Fibroblast of peridontal ligament (primary cell): ENCODE data around the gene ZNF3.
A peak's percentile ranks its signal among the peaks of the same experiment; 100 is the strongest.

Experiments
- DNase-seq: peaks from one replicate; pipeline ENCODE4 v3.0.0-alpha.2; 2010; ENCODE audit errors: extremely low read depth

The ZNF3 gene

DNA sequence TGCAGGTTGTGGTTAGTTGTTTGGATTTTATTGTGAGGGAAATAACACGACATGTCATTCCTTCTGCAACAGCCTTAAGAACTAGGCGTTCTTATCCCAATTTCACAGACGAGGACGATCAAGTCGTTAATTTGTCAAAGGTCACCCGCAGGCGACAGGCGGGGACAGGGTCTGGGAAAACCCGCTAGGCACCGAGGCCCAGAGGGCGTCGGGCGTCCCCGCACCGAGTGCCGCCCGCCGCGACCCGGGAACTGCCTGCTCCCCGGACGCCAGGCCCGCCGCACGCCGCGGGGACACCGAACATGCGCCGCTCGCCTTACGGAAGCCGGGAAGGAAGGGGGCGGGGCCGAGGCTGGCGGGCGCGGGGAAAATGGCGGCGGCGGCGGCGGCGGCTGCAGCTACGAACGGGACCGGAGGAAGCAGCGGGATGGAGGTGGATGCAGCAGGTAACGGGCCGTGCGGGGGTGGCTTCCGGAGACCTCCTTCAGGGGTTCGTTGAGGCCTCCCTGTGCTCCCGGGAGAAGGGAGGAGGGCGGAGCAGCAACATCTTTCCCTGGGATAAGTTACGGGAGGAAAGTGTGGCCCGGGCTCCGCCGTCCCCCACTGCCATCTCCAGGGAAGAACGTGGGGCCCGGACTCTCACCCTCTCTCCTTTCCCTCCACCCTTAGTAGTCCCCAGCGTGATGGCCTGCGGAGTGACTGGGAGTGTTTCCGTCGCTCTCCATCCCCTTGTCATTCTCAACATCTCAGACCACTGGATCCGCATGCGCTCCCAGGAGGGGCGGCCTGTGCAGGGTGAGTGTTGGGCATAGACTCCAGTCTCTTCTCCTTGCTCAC, 7.3 kb upstream of the ZNF3 start, which contains the start of gene COPS6:
Gene COPS6, plus strand, starts transcription at position 349 of the 837 bp plus-strand sequence. Its CDS starts 22 bp downstream, at position 371.
- peak; percentile 65 for DNase-seq

DNA sequence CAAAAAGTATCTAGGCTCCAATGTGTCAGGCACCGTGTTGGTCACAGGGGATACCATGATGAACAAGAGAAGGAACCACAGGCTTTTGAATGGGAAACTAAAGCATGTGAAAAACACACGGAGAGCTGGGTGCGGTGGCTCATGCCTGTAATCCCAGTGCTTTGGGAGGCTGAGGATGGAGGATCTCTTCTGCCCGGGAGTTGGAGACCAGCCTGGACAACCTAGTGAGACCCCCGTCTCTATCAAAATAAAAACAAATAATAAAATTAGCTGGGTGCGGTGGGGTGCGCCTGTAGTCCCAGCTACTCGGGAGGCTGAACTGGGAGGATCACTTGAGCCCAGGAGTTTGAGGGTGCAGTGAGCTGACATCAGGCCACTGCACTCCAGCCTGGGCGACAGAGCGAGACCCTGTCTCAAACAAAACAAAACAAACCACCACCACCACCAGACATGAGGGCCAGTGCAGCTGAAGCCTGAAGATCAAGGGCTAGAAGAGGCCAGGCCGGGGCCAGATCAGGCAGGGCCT, 6.6 kb upstream of the ZNF3 start:
- no peak for DNase-seq

DNA sequence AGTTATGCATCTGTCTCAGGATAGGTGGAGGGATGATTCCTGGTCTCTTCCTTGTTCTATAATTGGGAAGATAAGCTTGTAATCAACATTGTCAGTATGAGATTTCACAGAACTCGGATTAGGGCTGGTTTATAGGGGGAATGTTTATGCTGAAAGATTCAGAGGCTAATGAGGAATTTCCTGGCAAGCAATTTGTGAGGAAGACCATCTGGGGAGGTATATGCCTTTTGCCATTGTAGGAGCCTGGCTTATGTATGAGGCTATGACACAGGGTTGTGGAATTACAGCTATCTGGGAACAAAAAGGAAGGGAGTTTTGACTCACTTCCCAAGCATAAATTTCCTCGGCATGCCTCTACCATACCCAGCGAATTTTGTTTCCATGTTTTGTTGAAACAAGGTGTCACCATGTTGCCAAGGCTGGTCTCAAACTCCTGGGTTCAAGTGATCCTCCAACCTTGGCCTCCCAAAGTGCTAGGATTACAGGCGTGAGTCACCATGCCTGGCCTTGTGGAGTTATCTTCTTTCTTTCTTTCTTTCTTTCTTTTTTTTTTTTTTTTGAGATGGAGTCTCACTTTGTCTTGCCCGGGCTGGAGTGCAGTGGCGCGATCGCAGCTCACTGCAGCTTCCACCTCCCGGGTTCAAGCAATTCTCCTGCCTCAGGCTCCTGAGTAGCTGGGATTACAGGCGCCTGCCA, 5.7 kb upstream of the ZNF3 start:
- peak; percentile 97 for DNase-seq

DNA sequence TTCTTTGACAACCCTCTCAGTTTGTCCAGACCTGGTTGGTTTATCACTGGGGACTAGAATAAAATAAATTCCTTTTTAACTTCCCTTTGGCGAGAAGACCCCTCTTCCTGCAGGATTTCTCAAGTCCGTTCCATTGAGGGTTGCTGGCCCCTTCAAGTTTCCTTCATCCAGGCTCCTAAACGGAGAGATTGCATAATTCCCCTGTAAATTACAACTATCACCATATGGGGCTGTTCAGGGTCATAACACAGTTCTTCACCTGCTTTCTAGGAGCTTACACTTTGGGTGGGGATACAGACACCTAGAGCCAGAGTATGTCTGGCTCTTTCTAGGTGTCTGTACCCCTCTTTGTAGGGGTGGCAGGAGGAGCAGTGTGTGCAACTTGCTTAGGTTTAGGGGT, 4.0 kb upstream of the ZNF3 start:
- no peak for DNase-seq

DNA sequence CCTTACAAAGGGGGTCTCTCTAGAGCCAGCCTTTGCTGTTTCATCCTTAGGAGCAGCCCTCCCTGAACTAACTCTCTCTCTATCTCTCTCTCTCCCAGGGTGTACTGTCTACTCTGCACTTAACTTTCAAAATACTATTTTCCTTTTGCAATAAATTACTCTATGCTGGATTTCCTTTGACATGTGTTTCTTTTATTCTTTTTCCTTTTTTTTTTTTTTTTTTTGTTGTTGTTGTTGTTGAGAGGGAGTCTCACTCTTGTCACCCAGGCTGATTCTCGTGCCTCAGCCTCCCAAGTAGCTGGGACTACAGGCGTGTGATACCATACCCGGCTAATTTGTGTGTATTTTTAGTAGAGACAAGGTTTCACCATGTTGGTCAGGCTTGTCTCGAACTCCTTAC, 1.5 kb upstream of the ZNF3 start:
- no peak for DNase-seq

DNA sequence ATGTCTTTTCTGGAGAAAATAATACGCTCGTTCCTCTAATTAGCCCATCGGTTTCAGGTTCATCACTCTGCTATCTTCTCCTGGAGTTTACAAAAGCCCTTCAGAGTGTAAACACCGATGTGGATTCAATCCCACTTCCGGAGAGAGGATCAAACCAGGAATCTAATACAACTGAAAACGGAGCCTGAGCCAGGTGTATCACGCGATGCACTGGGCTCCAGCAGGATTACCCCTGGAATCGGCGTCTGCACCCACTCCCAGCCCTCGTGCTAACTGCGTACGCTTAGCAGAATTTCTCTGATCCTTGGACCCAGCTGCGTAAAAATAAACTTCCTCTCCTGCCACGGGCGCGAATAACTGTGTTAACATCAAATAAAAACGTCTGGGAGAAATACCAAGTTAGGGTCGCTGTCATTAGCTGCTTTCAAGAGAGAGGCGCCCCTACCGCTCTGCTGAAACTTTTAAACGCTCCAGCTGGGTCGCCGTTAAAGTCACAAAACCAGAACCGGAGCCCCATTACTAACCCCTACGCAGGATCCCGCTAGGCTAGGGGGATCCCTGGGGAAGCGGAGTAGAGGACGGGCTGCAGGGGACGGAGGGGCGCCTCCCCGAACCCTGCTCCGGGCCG, 502 bp downstream of the ZNF3 start:
- peak; percentile 15 for DNase-seq

DNA sequence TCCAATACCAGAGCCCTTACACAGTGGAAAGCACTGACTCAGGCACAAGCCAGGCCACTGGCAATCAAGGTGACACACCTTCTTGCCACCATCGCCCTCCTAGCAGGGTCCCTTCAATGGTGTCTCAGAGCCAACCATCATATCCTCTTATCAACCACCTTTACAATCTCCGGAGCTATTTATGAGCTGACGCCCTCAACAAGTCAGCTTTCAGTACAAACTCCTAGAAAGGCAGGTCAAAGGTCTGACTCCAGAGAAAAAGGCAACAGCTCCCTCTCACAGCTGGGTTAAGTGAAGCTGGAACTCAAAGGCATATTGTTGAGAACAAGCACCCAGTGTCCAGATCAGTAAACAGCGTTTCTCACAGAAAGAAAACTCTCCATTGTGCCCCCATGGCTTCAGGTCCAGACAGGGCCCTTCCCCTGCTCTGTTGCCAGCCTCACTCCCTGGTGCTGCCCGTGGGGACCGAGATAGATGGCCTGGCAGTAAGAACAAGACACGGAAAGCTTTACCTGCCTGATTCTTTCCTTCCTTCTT, 2.4 kb downstream of the ZNF3 start:
- no peak for DNase-seq

DNA sequence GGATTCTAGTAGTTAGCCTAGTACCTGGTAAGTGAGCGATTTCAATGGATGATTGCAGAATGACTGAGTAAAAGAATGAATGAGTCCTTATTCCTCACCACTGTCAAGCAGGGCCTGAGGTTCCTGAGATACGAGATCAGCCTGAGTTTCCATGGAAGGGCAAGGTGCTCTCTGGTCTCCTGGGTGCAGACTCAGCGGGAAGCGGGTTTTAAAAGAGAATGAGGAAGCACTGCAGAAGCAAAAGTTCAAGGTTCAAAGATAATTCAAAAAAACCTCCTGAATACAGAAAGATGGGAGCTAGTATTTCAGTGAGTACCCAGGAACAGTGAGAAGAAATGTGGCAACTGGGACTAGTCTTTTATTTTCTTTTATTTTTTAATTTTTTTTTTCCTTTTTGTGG, 4.3 kb downstream of the ZNF3 start:
- DNase-seq: no peak

DNA sequence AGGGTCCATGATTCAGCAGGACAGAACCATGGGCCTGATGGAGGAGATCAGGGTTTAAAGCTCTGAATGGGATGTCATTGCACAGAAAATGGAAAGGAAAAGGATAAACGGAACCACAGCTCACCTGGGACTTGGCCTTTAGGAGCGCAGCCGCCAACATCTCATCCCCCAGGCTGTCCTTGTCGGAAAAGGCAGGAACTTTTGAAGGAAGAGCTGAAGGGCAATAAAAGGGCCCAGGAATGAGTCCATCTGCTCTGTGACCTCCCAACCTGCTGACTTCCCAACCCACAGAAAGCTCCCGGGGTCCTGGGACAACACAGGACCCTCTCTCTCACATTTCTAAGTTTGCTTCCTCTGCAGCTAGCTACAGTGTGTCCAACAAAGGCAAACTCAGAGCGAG, 6.1 kb downstream of the ZNF3 start:
- DNase-seq: no peak

DNA sequence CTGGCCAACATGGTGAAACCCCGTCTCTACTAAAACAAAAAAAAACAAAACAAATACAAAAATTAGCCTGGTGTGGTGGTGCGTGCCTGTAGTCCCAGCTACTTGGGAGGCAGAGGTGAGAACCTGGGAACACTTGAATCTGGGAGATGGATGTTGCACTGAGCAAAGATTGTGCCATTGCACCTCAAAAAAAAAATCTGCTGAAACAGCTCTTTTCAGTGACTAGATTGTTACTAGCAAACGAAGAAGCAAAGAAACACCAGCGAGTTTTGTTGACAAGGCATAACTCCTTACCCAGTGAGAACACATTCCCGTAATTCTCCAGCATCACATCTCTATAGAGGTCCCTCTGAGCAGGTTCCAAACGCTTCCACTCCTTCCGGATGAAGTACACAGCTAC, 6.7 kb downstream of the ZNF3 start:
- DNase-seq: no peak

DNA sequence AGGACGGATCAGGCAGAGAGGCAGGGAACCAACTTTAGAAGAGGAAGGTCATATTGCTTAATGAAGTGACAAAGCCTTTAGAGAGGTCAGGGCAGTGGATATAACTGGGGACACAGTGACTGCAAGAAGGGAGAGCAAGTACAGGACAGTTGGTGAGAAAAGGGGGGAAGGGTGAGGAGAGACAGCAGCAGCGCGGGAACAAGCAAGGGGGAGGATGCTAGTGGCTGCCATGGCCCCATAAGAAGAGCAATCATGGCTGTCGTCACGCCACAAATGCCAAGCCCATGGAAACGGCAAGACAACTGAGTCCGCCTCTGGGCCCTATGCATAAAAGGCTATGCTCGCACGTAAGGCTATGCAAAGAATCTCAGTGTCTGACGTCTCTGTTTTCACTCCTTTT, 9.1 kb downstream of the ZNF3 start:
- no peak for DNase-seq

DNA sequence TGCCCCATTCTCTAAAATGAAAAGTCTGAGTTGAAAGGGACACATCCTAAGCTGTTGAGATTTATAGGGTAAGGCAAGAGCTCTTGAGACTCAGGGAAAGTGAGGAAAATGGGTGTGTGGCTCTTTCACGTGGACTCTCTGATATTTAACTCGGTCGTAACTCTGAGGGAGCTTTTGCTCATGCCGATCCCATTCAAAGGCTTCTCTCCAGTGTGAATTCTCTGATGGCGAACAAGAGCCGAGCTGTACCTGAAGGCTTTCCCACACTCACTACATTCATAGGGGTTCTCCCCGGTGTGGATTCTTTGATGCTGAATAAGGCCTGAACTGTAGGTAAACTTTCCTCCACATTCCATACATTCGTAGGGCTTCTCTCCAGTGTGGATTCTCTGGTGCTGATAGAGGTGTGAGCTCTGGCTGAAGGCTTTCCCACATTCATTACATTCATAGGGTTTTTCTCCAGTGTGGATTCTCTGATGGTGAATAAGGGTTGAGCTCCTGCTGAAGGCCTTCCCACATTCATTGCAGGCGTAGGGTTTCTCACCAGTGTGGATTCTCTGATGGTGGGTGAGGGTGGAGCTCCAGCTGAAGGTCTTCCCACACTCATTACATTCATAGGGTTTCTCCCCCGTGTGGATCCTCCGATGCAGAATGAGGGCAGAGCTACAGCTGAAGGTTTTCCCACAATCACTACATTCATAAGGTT, 10.4 kb downstream of the ZNF3 start:
- no peak for DNase-seq

DNA sequence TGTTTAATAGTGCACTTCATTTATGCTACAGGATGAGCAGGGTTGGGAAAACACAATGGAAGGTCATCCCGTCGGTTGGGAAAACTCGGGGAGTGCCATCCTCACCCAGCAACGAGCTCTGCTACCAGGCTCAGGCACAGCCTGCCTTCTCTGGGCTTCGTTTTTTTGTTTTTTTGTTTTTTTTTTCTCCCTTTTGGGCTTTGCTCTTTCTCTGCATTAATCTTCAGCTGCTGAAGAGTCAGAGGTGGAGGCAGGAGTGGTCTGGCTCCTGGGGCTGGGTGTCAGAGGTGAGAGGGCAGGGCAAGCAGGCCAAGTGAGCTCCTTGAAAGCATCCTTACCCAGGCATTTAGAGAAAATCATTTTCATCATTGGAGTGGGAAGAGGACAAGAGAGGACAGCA, 11.5 kb downstream of the ZNF3 start:
- DNase-seq: no peak

DNA sequence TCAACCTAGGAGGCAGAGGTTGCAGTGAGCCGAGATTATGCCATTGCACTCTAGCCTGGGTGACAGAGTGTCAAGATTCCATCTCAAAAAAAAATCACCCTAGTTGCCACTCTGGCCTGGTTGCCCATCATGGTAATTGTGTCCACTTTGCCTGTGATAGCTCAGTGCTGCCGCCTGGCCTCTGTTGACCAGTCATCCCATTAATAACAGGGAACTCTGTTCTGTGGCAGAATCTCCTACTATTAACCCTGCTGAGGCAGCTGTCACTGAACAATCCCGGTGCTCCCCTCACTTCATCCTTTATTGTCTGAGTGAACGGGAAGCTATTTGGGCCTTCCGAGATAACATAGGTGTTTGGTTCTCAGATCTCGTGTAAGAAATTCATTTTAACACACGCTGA, 14.6 kb downstream of the ZNF3 start:
- no peak for DNase-seq

DNA sequence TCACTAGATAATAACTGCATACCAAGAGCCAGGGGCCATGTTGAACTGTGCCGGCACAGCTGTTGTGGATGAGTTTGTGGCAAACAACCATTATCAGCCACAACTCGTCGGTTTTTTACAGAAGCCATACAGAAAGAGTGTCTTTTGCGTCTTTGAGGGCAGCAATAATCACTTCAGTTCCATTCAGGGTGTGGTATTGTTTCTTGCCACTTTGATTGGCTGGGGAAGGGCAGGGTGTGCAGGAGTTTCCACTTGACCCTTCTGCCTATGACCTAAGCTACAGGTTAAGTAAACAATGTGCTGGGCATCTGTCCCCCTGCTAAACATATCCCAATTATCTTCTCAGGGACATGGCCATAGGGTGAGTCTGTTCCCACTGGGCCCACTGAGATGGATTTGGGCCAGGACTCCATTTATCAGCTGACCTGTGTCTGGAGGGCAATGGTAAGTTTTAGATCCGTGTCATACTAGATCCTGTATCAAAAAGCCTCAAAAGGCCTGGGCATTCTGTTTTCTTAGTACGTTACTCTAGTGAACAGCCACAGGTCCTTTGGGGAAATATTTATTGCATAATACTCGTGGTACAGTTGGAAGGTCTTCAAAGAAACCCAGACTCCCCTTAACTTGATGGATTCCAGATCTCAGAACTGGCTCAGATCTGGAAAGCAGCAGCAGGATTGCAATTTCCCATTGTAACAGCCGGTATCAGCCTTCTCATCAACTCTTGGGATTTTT, 15.9 kb downstream of the ZNF3 start:
- DNase-seq: peak; percentile 98

DNA sequence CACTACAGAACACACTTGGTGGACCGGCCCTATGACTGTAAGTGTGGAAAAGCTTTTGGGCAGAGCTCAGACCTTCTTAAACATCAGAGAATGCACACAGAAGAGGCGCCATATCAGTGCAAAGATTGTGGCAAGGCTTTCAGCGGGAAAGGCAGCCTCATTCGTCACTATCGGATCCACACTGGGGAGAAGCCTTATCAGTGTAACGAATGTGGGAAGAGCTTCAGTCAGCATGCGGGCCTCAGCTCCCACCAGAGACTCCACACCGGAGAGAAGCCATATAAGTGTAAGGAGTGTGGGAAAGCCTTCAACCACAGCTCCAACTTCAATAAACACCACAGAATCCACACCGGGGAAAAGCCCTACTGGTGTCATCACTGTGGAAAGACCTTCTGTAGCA, 17.4 kb downstream of the ZNF3 start:
- DNase-seq: no peak

DNA sequence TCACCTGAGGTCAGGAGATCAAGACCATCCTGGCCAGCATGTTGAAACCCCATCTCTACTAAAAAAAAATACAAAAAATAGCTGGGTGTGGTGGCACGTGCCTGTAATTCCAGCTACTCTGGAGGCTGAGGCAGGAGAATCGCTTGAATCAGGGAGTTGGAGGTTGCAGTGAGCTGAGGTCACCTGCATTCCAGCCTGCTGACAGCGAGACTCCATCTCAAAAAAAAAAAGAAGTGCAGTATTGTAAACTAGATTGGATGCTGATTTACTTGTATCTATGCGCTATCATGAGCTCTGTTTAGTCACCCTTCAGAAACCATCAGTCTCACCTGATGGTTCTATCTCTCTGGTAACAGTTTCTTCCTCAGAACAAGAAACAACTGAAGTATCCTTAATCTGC, 18.1 kb downstream of the ZNF3 start:
- DNase-seq: no peak

DNA sequence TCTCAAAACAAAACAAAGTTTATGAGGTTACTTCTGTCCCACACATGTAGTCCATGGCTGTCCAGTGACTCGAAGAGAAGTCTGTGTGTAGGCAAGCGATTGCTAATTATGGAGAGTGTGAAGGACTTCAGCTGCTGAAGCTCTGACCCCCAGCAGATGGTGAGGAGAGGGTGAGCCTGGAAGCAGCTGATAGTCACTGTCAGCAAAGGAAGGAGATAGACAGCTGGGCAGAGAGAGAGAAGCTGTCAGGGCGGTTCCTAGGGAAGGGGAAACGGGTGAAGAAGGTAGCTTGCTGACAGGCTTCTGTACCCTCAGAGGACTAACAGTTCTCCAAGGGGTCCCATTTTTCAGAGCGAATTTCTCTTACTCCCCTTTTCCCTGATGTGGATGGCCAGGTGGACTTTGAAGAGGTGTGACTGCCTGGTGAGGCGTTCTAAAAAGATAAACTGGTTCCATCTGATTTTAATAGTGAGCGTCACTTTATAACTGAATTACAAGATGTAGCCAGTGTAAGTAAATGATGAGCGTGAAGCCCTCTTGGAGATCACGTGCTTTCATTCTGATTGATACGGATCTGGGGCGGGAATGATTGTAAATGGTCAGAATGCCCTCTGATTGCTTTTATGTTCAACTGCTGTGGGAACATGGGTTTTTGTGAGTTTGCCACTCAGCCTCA, 19.9 kb downstream of the ZNF3 start:
- no peak for DNase-seq

DNA sequence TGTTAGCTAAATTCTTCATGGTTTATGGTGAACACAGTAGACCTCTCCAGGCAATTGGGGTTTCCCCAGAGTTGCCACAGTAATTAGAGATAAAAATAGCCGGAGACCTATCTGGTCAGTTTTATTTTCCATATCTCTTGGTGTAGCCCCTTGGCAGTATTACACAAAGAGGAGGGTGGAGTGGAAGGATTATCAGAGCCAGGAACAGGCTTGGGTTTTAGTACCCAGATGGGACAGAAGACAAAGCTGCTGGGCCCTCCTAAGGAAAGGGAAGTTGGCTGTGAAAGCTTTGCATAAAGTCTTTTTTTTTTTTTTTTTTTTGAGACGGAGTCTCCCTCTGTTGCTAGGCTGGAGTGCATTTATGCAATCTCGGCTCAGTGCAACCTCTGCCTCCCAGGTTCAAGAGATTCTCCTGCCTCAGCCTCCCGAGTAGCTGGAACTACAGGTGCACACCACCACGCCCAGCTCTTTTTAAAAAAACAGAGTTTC, 22.2 kb downstream of the ZNF3 start:
- no peak for DNase-seq

DNA sequence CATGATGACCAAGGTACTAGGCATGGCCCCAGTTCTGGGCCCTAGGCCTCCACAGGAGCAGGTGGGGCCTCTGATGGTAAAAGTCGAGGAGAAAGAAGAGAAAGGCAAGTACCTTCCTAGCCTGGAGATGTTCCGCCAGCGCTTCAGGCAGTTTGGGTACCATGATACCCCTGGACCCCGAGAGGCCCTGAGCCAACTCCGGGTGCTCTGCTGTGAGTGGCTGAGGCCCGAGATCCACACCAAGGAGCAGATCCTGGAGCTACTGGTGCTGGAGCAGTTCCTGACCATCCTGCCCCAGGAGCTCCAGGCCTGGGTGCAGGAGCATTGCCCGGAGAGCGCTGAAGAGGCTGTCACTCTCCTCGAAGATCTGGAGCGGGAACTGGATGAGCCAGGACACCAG, 24.5 kb downstream of the ZNF3 start:
- DNase-seq: no peak
